Stimulated activated CD4-positive, alpha-beta T cell treated with anti-CD3 and anti-CD28 coated beads, Interleukin-1b, Interleukin-23, amount 100 ng/mL, for 48 hours (primary cell): ENCODE measurements around the gene SLC6A17.

Experiments used
- DNase-seq: peaks from one replicate; pipeline ENCODE4 v3.0.0-alpha.2; 2020

The SLC6A17 gene

DNA sequence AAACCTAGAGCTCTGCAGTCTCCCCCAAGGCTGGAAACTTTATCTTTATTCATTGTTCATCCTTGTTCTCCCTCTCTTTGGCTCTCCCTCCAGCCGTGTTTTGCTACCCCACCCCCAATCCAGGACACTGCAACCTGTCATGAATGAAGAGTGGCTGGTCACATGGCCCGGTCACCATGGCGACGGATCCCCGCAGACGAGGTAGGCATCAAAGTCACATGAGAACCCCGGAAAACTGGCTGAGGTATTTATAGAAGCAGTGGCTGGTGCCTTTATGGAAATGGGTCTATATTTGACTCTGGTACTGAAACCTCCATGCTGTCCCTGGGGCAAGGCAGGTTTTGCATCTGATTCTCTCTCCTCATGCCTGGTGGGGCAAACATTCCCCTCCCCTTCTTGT is 13.4 kb upstream of the SLC6A17 start:
- DNase-seq = peak; percentile 29

DNA sequence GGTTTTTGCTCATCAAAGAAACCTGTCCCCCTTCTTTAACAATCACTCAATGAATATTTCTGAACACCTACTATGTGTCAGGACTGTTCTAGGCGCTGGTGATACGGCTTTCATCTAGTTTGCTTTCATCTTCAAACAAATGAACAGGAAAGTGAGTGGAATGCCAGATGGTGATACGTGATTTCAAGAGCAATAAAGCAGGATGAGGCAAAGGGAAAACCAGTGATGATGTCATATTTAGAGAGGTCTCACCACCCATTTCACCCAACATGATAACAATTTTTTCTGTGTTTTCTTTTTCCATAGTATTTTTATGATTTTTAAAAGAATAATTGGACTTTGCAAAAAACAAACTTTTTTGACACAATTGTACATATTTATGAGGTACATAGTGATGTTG is 11.3 kb upstream of the SLC6A17 start:
- no peak for DNase-seq

DNA sequence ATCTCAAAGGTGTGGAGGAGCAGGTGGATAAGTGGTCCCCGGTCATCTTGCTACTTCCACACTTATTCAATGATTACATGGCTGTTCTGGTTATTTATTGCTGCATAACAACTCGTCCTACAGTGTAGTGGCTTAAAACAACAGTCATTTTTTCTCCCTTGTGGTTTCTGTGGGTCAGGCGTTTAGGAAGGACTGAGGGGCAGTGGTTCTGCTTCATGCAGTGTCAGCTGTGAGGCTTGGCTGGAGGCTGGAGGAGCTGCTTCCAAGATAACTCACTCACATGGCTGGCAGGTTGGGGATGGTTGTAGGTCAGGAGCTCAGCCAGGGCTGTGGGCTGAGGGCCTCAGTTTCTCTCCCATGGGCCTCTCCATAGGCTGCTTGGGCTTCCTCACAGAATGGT is 5.9 kb upstream of the SLC6A17 start:
- DNase-seq = no peak

DNA sequence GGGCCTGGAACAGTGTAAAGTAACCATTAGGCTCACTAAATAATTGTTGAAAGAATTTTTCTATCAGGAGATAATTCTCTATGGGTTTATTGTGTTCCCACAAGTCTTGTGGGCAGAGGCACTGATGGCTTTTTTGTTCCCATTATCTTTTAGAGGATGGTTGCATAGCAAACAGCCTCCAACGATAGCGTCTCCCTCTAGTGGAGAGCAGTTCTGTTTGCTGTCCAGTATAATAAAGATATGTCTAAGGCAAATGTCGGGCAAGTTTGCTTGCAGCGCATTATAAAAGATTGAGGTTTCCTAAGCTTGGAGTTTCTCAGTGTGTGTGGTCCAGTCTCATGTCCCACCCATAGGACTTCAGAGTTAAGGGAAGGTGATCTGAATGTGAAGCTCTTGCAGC is 1.3 kb upstream of the SLC6A17 start:
- no peak for DNase-seq

DNA sequence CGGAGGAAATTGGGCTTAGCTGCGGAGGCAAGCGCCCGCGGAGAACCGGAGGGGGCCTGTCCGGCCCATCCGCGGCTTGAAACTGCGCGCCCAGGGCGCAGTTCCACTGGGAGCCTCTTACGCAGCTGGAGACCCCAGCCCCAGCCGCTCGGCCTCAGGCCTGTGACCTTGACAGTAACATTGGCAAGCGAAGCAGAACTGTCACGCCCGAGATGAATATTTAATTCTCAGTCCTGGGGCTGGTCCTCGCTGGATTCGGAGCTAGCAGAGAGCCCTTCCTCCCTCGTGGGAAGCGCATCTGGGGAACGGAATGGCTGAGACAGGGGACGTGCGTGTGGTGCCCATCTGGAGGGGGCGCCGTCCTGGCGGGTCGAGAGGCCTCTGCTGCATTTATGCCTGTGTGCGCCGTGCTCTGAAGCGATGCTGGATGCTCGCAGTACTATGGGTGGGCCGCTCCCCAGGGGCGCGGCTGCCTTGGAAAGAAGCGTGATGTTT is 928 bp downstream of the SLC6A17 start:
- no peak for DNase-seq

DNA sequence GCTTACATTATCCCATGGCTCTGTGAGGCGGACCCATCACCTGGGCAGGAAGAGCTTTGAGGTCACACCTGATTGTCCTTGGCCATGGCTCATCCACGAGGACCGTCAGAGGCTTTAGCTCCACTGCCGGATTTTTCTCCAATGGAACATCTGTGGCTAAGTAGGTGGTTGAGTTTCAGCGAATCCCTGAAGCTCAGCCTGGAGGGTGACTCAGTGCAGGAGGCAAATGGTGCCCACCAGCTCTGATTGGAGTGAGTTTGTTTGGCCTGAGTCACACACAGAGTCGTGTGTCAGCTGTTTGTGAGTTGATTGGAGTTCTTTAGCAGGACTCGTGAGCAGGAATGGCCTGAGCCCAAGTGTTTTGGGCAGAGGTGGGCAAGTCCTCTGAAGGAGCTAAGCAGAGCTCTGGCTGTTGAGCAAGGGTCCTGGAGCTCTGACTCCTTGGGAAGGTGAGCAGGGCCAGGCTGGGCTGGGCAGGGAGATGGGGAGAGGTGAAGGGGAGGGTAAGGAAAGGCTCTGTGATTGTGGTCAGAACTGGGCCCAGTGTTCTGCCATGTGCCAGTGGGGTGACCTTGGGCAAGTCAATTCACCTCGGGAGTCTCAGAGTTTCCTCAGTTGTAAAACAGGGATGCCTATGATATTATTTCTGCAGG is 2.0 kb downstream of the SLC6A17 start:
- no peak for DNase-seq

DNA sequence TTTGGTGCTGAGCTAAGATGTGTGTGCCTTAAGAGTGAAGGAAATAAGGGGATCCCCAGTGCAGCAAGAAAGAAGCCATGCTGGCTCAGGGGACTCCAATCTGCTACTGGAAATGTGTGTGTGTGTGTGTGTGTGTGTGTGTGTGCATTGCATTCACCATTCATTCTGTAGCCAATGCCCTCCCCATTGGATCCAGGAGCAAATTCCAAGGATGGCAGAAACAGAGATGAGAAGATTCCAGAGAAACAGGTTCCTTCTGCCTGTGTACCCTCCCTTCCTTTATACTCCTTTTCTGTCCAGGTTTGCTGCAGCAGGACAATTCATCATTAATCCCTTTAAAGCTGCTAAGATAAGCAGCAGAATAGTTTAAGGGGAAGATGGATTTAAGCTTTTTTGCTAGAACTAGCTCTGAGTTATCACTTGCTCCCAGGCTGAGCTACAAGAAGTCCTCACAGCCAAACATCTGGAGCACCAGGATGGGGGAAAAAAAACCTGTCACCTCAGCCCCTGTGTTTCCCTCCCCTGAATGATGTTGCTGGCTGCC is 3.2 kb downstream of the SLC6A17 start:
- no peak for DNase-seq

DNA sequence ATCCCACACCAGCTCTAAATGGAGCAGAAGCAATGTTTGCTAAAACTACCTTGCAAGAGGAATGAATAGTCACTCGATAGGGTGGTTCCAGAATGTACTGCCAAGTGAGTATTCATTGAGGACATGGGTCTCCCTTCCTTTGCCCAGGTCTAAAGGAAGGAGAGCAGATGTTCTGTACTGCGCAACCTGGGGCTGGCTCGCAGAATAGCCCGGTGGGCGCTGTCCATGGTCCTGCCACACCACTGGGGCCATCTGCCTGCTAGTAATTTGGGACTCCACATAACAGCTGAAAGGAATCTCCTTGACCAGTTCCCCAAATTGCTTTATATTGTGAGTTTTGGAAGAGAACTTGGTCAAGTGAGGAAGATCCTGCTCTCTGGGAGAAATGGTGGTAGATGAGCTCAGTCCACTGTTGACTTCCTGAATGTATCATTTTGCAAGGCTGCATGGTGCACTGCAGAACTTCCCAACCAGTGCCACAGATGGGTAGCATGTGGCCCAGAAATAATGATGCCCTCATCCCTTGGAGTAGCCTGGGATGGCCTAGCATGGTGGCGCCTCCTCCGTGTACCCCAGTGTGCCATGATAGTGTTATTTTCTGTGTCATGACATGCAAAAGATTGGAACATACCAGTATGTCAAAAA is 5.7 kb downstream of the SLC6A17 start:
- peak; percentile 31 for DNase-seq

DNA sequence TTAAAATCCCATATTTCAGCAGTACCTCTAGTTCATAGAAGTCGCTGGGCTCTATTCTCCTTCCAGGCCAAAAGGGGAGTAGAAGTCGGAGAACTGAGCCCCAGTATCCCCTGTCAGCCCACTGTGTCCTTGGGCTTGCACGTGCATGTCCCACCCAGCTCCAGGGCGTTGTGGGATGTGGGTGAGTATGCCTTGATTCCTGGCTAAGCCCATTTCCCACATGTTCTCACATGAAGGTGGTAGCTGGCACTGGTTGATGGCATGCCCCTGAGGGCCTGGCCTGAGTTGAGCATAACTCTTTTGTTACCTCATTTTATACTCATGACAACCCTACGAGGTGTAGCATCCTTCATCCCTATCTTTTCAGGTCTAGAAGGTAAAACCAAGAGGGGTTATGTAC is 8.0 kb downstream of the SLC6A17 start:
- DNase-seq = no peak

DNA sequence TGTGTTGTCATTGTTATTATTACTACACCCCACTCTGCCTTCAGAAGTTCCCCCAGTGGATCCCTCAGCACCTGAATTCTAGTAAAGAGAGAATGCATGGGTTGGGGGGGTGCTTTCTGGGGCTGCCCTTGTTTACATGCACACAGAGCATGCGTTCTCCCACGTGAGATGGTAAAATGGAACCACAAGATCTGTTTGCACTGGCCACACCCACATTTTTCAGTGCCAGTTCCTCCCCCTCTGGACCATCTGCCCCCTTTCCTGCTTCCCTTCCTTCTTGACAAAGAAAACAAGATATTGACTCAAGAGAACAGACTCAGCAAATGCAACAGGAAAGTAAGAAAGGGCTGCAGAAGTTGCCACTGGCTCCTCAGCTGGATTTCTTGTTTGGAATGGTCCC is 8.9 kb downstream of the SLC6A17 start:
- DNase-seq = no peak

DNA sequence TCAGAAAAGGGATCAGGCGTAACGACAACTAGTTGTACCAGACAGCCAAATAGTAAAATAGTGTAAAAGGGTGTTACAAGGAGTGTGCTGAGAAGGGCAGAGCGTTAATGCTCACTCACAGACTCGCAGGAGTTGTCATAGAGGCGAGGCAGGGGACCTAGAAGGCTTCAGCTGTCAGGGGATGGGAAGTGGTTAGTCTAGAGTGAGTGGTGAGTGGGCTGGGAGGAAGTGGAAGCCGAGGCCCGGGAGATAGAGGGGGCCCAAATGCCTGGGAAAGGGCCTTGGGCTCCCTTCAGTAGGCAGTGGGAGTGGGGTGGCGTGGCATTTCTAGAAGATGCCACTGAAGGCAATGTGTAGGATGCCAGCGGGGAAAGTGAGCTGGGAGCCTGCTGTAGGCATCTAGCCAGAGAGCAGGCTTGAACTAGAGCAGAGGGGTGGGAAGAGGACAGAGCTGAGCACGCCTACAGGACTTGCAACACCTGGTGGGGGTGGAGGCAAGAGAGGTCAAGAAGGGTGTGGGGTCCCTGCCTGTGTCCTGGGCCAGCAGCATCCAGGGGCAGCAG is 10.3 kb downstream of the SLC6A17 start:
- no peak for DNase-seq

DNA sequence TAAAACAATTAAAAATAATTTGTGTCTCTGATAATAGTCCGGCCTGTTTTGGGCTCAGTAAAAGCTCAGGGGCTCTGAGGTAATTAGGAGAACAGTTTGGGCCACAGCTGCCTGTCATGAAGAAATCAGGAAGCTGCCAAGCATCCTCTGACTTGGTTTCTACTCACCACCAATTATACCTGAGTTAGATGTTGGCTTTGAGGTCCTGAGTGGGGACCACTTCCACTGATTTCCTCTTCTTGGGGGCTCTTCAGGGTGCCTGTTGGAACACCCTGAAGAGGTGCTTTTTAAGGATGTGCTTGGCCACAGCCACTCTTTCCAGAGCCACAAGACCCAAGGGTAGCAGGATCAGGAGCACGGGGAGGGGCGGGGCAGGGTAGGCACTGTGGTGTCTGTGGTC is 10.9 kb downstream of the SLC6A17 start:
- DNase-seq = no peak

DNA sequence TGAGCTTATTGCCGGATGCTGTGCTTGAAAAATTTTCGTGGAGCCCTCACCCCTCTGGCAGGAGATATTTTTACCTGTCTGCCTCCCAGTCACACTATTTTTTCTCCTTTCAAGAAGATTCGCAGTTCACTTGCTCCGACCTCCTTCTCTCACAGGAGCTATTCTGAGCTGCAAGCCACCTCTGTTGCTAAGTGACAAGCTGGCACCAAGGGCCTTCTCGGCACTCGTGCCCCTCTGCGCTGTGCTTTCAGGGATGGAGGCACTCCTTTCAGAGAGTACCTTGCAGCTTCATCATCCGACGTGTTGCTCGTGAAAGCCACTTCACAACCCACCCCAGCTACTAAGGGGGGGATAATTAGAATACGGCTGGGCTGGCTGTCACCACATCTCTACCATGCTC is 11.6 kb downstream of the SLC6A17 start:
- DNase-seq = no peak

DNA sequence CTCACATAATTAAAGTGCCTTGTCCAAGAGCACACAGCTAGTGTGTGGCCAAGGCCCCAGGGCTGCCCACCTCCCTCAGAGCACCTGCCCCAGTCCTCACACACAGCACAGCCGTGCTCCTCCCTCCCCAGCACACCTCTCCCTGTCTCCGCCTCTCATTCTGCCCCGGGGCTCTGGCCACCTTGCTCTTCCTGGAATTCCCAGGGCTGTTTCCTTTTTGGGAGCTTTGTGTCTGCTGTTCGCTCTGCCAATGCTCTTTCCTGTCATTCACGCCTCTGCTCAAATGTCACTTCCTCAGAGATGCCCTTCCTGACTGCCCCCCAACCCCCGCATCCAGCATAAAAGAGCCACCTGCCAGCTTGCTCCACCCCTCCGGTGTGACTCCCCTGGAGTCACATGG is 13.3 kb downstream of the SLC6A17 start:
- DNase-seq = no peak

DNA sequence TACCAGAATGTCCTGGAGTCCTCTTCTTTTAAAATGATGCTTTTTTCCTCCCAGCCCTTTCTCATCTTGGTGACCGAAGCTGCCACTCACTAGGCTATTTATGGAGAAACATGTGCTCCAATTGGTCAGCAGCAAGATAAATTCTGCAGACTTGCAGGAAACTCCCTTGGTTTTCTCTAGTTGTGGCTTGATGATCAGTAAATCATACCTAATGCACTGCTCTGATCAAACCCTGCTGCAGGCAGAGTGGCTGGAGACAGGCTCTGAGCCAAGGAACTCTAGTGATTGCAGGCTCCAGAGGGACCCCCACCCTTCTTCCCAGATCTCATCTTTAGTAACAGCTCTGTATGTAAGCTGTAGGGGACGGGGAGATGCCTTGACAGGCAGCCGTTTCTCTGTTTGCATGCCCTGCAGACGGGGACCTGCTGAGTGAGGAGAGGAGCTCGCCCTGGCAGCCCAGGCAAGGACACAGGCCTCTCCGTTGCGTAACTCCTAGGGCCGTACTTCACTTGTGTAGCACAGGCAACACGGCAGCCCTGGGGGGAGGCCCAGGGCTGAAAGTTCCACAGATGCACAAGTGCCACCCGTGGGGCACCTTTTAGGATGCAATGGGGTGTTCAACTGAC is 14.5 kb downstream of the SLC6A17 start:
- no peak for DNase-seq

DNA sequence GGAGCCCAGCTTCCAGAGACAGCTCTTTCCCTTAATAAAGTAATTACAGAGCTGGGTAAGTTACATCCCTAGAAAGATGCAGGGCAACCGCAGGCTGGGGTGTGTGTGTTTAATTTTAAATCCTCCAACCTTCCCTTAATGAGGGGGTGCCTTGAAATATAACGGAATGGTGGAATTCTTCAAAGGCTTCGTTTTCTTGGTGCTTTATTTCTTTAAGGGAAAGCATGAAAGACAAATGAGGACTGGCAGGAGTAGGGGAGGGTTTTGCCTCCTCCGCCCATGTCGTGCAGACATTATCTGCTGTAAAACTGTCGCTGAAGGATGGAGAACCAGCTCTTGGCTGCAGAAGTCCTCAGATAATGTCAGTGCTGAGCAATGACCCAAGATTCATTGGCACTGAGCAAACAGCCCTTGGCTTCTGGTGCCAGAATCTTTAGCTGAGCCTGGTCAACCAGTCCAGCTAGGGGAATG is 15.5 kb downstream of the SLC6A17 start:
- DNase-seq = no peak

DNA sequence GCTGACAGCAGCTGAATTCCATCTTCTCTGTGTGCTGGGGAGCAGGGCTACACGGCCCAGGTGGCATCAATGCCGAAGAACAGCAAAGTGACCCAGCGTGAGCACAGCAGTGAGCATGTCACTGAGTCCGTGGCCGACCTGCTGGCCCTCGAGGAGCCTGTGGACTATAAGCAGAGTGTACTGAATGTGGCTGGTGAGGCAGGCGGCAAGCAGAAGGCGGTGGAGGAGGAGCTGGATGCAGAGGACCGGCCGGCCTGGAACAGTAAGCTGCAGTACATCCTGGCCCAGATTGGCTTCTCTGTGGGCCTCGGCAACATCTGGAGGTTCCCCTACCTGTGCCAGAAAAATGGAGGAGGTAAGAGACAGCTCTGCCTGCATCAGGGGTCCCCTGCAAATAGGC is 16.6 kb downstream of the SLC6A17 start:
- DNase-seq = no peak

DNA sequence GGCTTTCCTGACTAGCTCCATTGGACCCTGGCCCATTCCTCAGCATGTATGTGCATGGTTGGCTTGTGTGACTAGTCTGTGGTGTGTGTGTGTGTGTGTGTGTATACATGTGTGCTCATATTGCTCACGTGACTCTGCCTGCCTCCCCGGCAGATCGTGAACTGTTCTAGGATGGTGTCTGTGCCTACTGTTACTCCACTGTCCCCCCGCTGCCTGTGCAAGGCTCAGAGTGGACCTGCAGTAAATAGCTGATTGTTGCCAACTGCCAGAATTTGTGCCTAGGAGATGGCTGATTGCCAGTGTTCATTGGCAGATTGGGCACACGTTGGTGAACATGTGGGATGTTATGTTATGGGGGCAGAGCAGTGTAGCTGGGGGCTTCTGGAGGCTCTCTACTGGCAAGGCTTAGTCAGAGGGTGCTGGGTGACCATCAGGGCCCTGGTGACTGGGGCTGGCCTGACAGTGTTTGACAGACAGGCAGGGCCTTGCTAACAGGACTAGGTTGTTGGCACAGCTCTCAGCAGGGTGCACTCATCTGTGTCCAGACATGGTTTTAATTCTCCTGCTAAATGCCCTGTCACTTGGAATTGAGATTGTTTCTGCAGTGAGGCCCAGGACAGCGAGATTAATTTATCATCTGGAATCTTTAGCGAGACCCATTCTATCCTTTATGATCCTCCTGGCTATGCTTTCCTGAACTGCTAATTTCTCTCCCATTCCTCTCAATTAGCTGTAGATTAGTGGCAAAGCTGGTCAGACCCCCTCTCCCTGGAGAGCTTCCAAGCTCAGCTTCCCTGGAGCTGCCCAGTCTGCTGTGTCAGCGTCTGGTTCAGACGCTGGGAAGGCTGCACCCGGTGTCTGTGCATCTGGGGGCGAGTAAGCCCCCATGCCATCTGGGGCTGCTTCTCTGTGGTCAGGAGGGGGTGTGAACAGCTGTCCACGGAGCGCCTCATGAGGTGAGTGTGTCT is 20.8 kb downstream of the SLC6A17 start:
- no peak for DNase-seq

DNA sequence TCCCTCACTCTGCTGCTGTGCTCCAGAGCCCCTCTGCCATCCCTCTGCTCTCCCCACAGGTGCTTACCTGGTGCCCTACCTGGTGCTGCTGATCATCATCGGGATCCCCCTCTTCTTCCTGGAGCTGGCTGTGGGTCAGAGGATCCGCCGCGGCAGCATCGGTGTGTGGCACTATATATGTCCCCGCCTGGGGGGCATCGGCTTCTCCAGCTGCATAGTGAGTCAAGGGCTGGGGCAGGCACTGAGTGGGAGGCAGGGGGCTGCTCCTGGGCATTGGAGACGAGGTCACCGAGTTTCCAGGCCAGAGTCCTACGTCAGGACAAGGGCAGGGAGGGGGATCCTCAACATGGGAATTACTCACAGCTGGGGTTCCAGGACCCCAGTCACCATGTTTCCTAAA is 21.7 kb downstream of the SLC6A17 start:
- no peak for DNase-seq

DNA sequence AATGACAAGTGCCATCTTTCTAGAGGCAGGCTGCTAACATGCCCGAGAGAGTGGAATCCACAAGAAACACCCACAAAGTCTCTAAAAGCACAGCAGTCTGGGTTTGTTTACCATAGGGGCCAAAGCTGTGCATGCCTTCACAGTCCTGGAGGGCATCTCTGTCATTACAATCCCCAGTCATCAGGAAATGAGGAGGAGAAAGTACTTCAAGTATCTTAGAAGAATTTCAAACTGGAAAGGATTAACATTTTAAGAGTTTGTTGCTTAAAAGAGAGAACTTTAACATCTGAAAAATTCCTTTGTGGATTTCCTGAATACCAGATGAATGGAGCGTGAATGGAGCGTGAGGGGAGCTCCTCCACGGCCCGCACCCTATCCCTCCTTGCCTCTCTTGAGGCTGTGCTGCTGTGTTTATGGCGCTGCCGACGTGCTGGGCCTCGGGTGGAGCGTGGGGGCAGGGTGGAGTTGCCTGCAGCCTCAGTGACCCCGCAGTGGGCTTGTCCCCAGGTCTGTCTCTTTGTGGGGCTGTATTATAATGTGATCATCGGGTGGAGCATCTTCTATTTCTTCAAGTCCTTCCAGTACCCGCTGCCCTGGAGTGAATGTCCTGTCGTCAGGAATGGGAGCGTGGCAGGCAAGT is 23.3 kb downstream of the SLC6A17 start:
- no peak for DNase-seq

DNA sequence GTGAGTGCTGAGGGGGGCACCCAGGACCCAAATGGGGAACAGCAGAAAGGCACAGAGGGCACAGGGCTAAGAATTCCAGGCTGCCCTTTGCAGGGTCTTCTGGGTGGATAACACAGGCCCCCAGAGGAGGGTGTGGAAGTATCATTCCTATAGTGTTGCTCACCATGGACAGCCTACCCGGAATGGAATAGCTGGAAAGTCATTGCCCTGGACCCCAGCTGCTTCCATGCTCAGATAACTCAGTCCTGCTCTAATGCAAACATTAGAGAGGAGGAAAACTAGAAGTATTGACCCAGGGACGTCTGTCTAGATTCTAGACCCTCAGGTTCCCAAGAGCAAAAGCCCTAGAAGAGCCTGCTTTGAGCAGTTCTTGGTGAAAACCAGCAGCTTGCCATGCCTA is 24.7 kb downstream of the SLC6A17 start:
- no peak for DNase-seq
